G401 (cell line): ENCODE results near the gene DHRS3. TPM values are rescaled to one million over a fixed set of nuclear protein-coding genes. Genes with fewer than 3 reads are reported as not detected.
"Not testable (repeated sequence)": the region's sequence is repeated elsewhere in the genome, so short reads cannot be mapped to it uniquely, and the experiment has no call there.

Source experiments
- DNase-seq: peaks from one replicate; pipeline ENCODE4 v3.0.0-alpha.2; 2015; ENCODE audit warnings: low spot score
- in situ Hi-C: cut with HindIII; loops from 2 replicates; pipeline ENCODE4 v1.10.0; 2016; ENCODE audit warnings: low sequenced_read_pairs, mixed read lengths
- total RNA-seq: library from RNA; depleted of rRNA; stranded (reverse); fragments of >200 nt; shearing (Covaris generic); gene quantifications from 2 replicates; pipeline ENCODE4 v1.2.3, GENCODE V29; 2014

The DHRS3 gene
- total RNA-seq, 1 experiment from 2014 or later, result 9.1 TPM

DNA sequence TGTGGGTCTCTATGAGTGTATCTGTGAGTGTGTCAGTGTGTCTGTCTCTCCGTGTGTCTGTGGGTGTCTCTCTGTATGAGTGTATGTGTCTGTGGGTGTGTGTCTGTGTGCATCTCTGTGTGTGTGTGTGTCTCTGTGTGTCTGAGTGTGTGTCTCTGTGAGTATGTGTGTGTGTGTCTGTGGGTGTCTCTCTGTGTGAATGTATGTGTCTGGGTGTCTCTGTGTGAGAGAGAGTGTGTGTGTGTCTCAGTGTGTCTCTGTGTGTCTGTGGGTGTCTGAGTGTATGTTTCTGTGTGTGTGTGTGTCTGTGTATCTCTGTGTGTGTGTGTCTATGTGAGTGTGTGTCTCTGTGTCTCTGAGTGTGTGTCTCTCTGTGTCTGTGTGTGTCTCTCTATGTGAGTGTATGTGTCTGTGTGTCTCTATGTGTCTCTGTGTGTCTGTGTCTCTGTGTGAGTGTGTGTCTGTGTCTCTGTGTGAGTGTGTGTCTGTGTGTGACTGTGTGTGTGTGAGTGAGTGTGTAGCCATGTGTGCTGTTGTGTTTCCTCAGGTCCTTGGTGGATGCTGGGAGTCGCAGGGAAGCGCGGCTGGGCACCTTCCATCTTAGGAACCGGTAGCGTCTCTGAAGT is 33.0 kb downstream of the DHRS3 start:
- in situ Hi-C loops, result no loop called here
- no peak for DNase-seq

DNA sequence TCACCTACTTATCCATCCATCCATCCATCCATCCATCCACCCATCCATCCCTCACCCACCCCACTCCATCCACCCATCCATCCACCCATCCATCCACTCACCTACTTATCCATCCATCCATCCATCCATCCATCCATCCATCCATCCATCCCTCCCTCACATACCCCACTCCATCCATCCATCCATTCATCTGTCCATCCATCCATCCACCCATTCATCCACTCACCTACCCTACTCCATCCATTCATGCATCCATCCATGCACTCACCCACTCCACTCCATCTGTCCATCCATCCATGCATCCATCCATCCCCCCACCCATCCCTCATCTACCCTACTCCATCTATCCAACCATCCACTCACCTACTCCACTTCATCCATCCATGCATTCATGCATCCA is 34.5 kb downstream of the DHRS3 start:
- in situ Hi-C loops, result no loop called here
- DNase-seq, result no peak

DNA sequence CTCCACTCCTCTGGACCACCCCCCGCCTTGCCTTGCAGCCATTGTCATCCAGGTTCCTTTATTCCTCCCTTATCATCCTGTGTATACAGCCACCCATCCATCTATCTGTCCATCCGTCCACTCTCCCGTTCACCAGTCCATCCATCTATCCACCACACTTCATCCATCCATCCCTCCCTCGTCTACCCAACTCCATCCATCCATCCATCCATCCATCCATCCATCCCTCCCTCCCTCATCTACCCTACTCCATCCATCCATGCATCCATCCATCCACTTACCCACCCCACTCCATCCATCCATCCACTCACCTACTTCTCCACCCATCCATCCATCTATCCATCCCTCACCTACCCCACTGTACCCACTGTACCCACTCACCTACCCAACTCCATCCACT is 35.4 kb downstream of the DHRS3 start:
- DNase-seq, result no peak
- in situ Hi-C loops, result no loop called here

DNA sequence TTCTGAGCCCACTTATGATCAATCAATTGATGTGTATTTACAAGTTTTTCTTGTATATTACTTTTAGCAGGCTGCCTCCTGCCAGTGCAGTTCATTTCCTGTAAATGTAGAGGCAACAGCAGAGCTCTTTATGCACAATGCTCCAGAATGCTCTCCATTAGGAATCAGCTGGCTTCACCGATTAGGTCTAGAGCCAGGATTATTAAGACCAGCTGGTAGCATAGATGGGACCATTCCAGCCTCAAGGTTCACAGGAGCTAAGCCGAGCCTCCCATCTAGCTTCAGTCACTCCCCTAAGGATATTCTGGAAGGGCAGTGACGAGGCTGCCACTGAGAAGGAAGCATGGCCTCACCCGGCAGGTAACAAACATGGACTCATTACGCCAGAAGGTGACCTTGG is 36.8 kb downstream of the DHRS3 start:
- in situ Hi-C loops, result no loop called here
- no peak for DNase-seq

DNA sequence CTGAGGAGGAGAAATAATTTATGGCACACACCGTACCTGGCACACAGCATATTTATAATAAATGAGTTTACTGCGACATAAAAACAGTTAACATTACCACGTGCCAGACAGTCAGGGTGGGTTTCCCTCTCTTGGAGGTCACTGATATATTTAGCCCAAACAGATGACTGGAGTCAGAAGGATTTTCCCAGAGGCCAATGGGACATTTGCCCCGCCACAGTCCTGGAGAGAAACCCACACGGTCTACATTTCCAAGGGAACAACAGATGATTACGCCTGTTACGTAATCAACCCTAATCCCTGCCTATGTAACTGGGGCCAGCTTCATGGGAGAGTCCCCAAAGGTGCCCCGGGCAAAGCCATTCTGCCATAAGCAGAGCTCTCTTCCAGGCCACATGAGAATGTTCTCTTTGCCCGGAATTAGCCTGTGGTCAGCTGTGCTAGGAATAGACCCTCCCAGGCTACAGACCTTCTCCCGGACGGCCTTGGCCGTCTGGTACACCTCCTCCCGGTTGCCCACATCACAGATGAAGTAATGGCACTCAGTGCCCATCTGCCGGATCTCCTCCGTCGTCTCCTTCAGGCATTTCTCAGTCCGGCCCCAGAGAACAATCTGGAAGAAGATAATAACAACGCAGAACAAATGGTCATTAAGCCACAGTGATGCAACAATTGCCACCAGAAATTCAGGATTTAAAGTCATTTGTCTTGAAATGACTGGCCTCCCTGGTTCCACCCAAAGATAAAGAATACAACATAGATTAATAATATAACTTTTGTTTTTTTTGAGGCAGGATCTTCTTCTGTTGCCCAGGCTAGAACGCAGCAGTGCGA is 37.7 kb downstream of the DHRS3 start:
- no peak for DNase-seq
- in situ Hi-C loops, result no loop called here

DNA sequence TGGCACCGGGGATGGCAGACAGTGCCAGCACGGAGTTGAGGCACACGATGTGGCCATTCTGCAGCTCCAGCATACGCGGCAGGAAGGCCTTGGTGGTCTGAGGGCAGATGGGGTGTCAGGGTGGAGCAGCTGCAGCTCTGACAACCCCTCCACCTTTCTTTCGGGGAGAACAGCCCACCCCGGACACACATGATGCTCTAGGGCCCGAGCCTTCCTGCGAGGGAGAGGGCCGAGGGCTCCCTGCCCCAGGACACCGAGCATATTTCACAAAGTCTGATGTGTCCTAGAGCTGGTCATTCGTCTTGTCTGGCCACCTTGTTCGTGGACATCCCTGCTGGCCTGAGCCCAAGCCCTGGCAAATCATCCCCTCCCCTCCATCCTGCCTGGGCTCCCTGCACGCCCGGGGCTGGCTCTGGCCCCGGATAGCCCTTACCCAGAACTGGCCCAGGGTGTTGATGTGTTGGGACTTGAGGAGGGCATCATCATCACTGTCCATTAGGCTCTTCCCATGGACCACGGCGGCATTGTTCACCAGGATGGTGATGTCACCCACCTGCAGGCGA is 39.1 kb downstream of the DHRS3 start:
- in situ Hi-C loops, result no loop called here
- DNase-seq, result no peak

- in situ Hi-C loops, result no loop called here
These were observed 41.0 kb downstream of the DHRS3 start for GRCh38 chr1:12577020-12577419.

GRCh38 chr1:12574757-12575139 is 43.3 kb downstream of the DHRS3 start:
- DNase-seq, result no peak
- in situ Hi-C loops, result no loop called here

More at GRCh38 chr1:12577020-12577419, 41.0 kb downstream of the DHRS3 start:
- DNase-seq, result no peak

DNA sequence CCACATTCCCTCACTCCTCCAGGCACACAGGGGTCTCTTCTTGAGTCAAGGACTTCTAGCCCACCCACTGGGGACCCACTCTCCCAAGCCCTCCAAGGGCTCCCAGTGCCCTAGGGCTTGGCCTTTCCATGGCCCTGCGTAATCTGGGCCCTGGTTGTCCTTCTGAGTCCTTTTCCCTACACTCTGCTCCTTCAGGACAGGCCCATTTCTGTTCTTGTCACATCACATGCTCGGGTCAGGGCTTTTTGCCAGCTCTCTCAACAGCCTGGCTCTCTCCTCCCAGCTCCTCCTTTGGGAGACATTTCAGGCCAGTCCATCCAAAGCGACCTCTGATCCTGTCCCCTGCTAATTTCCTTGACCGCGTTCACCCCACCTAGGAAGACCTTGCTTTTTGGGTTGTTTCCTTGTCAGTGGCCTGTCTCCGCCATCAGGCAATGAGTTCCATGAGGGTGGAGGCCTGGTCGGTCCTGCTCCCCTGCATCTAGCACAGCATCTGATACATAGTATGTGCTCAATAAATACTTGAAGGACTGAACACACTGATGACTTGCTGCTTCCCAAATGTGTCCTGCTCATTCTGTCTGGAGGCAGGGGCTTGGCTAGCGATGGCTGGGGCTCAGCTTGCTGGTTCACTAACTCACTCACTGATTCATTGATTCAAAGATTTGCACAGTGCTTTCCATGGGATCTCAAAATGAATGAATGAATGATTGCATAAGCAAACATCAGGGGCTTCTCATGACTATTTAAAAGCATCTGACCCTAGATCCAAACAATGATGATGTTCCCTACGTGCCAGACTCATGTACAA is 44.8 kb downstream of the DHRS3 start:
- in situ Hi-C loops, result no loop called here
- no peak for DNase-seq

GRCh38 chr1:12572522-12572921 is 45.5 kb downstream of the DHRS3 start:
- DNase-seq, result no peak
- in situ Hi-C loops, result no loop called here

GRCh38 chr1:12570291-12570690 is 47.7 kb downstream of the DHRS3 start:
- in situ Hi-C loops, result no loop called here
- DNase-seq, result no peak

DNA sequence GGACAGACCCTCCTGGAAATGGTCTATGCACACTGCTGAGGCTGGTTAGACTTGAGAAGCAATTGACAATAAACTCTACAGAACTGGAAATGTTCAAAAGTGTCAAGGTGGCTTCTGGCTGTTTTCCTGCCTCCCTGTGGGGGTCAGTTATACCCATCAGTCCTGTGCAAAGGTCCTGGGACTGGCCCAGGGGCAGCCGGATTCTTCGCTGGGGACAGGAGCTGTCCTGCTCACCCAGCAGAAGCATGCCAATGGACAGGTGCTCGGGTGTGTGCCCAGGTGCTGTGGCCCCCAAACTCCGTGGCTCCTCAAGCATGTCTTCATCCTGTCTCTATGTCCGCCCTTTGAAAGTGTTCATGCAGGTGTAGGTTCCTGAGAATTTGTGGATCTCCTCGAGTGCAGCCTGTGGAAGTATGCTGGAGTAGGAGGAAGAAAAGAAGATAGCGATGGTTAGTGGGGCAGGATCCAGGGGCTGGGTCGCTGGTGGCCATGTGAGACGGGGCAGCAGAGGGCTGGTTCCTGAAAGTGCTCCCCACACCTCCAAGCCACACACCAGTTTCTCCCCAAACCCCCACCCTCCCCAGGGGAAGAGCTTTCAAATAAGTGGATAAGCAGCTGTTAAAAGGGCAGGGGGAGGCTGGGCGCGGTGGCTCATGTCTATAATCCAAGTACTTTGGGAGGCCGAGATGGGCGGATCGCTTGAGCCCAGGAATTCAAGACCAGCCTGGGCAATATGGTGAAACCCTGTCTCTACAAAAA is 49.8 kb downstream of the DHRS3 start:
- in situ Hi-C loops, result no loop called here
- no peak for DNase-seq

- no peak for DNase-seq
- in situ Hi-C loops, result no loop called here
These were observed 50.7 kb downstream of the DHRS3 start for GRCh38 chr1:12567288-12567819.

DNA sequence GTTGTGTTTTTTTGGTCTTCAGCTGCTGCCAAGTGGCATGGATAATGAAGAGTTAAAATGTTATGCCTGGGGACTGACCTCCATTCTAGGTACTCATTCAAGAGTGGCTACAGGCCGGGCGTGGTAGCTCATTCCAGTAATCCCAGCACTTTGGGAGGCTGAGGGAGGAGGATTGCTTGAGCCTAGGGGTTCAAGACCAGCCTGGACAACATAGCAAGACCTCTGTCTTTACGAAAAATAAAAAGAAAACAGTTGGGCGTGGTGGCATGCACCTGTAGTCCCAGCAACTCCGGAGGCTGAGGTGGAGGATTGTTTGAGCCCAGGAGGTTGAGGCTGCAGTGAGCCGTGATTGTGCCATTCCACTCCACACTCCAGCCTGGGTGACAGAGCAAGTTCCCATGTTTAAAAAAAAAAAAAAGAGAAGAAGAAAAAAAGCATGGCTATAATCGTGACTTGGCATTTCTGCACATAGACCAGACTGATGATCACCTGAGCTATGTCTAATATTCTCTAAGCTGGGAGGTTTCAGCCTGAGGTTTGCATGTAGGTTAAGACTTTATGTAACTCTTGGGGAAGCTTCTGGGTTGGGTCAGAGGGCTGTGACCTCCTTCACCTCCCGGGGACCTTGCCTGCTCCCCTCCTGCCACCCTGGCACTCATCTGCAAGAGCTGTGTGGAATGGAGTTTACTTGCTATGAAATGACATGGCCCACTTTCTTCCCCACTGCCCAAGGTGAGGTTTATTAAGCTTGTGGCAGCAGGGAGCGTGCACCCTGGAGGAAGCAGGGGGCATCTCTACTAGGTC is 51.3 kb downstream of the DHRS3 start:
- in situ Hi-C loops, result no loop called here
- no peak for DNase-seq

DNA sequence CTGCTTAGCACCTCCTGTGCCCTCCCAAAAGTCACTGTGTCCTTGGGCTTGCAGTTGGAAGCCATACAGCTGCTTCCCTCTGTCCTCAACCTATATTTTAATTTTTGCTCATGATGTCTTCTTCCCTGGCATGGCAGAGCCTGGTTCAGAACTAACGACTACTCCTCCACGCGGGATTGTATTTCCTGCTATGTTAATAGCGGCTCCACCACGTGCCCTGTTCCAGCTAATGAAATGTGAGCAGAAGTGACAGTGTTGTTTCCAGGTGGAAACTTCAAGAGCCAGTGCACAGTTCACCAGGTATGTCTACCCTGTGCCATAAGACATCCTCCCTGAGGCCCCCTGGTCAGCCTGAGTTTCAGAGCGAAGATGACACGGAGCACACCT is 52.1 kb downstream of the DHRS3 start:
- no peak for DNase-seq
- in situ Hi-C loops, result no loop called here

GRCh38 chr1:12565094-12565965 is 52.7 kb downstream of the DHRS3 start:
- DNase-seq, result peak; percentile 25
- in situ Hi-C loops, result no loop called here

DNA sequence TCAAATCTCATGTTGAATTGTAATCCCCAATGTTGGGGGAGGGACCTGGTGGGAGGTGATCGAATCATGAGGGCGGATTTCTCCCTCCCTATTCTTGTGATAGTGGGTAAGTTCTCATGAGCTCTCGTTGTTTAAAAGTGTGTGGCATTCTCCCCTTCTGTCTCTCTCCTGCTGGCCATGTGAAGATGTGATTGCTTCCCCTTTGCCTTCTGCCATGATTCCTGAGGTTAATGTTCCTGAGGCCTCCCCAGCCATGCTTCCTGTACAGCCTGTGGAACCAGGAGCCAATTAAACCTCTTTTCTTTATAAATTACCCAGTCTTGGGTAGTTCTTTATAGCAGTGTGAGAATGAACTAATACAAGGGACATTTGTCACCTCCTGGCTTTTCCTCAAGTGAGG is 53.8 kb downstream of the DHRS3 start:
- DNase-seq, in situ Hi-C loops: not testable (repeated sequence)
